ENCODE results near the gene TTI1.
A peak's percentile ranks its signal among the peaks of the same experiment; 100 is the strongest.
"Not testable (repeated sequence)": the region's sequence is repeated elsewhere in the genome, so short reads cannot be mapped to it uniquely, and the experiment has no call there.

The TTI1 gene

DNA sequence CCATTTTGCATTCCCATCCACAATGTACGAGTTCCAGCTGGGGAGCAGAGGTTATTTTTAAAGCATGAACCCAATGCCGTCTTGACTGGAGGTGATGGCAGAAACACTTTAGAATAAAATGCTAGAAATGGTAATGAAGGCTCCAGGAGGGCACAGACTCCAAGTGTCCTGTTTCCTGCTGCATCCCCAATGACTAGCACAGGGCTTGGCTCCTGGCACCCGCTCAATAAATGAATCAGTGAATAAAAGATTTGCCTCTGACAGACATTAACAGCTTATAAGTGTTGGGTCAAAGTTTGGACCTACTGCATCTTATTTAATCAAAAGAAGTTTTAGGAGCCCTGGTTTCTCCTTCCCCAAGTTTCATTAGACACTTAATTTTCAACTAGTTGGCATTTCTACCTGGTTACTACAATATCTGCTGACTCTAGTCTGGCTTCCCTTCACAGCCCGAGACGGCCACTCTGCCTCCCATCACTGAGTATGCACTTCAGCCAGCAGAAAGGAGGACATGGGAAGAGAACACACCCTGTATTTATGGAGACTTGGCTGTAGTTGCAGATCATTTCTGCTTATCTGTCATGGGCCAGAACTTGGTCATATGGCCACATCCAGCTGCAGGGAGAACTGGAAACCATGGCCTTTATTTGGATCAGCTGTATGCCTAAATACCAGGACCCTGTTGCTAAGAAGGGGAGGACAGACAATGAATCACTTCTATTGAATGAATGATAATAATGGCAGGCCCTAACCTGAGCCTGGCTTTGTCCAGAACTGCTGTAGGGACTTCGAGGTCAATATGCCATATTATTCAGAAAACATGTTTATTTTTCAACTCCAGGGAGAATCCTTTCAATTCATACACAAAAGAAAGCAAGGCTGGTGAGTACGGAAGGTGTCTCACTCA, 63.1 kb downstream of the TTI1 start:
- in situ Hi-C loops (cut with HindIII; ENCODE audit: low sequenced_read_pairs), result no loop called here
- DNase-seq (ENCODE audit: low read depth, low spot score), result no peak
- TF ChIP-seq, protein P1, sequence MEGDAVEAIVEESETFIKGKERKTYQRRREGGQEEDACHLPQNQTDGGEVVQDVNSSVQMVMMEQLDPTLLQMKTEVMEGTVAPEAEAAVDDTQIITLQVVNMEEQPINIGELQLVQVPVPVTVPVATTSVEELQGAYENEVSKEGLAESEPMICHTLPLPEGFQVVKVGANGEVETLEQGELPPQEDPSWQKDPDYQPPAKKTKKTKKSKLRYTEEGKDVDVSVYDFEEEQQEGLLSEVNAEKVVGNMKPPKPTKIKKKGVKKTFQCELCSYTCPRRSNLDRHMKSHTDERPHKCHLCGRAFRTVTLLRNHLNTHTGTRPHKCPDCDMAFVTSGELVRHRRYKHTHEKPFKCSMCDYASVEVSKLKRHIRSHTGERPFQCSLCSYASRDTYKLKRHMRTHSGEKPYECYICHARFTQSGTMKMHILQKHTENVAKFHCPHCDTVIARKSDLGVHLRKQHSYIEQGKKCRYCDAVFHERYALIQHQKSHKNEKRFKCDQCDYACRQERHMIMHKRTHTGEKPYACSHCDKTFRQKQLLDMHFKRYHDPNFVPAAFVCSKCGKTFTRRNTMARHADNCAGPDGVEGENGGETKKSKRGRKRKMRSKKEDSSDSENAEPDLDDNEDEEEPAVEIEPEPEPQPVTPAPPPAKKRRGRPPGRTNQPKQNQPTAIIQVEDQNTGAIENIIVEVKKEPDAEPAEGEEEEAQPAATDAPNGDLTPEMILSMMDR (IDR thresholded peaks at IDR 0.05; ENCODE audit: low read depth, low read length), result no peak
- H3K4me3 ChIP-seq (ENCODE audit: low read depth, low read length), result no peak overlapping the region

DNA sequence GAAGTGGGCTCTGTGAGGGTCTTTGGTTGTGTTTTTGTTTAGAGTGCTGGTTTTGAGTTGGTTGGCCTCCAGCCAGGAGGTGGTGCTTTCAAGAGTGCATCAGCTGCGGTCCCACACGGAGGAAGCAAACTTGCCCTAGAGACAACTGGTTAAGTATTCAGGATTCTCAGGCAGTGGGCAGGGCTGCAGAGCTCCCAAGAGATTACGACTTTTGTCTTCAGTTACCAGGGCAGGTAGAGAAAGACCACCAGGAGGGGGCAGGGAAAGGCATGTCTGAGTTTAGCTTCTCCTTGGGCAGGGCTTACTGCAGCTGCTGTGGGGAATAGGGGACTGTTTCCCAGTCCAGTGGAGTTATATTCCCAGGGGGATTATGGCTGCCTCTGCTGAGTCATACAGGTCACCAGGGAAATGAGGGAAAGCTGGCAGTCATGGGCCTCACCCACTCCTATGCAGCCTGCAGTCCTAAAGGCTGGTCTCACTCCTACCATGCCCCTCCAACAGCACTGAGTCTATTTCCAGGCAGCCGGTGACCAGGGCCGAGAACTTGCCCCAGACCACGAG, 64.3 kb downstream of the TTI1 start:
- no peak overlapping the region for H3K4me3 ChIP-seq (ENCODE audit: low read depth, low read length)
- no peak for DNase-seq (ENCODE audit: low read depth, low spot score)
- TF ChIP-seq, protein P1 (IDR thresholded peaks at IDR 0.05; ENCODE audit: low read depth, low read length), result no peak
- in situ Hi-C loops (cut with HindIII; ENCODE audit: low sequenced_read_pairs), result no loop called here

DNA sequence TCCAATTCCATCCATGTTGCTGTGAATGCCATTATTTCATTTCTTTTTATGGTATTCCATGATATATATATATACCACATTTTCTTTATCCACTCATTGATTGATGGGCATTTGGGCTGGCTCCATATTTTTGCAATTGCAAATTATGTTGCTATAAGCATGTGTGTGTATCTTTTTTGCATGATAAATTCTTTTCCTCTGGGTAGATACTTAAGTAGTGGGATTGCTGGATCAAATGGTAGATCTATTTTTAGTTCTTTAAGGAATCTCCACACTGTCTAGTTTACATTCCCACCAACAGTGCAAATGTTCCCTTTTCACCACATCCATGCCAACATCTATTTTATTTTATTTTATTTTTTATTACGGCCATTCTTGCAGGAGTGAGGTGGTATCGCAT, 69.8 kb downstream of the TTI1 start:
- in situ Hi-C loops (cut with HindIII; ENCODE audit: low sequenced_read_pairs); H3K4me3 ChIP-seq (ENCODE audit: low read depth, low read length); DNase-seq (ENCODE audit: low read depth, low spot score): not testable (repeated sequence)

DNA sequence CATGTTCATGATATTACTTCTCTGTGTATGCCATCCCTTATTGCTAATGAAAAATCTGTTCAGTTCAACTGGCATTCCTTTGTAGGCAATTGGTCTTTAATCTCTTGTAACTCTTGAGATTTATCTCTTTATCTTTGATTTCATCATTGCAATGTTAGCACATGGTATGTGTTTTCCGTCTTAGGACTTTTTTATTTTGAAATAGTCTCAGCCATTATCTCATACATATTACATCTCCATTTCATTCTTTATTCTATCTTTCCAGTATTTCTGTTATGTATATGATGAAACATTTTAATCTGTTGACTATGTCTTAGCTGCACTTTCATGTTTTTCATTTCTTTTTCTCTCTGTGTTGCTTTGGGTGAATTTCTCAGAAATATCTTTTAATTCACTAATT, 72.2 kb downstream of the TTI1 start:
- in situ Hi-C loops (cut with HindIII; ENCODE audit: low sequenced_read_pairs), result no loop called here
- TF ChIP-seq, protein P1 (IDR thresholded peaks at IDR 0.05; ENCODE audit: low read depth, low read length), result no peak
- DNase-seq (ENCODE audit: low read depth, low spot score), result no peak
- no peak overlapping the region for H3K4me3 ChIP-seq (ENCODE audit: low read depth, low read length)

DNA sequence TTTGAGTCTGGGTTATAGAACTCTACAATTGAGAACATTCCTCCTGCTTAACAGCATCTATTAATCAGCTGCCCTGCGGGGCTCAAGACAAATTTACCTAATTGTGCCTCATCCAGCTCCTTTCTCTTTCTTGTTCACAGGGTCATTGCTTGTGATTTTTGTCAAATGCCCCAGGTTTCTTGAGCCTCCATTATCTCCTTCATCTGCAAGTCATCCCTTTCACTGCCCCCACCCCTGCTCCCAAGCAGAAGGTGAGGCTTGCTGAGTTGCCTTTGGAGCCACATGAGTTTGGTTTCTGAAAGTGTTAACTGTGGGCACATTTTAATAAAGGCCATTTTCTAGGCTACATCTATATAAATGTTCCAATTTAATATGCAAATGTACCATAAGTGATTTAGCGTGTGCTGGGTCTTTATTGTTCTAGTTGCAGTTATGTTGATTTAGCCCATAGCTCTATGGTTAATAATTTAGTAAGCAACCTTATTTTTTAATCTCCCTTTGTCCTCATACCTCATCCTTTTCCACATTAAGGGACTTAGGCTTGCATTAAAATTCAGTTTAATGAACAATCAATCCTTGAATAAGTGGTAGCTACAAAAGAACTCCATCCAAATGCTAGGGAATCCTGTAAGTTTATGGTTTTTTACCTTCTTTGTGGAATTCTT, 74.3 kb downstream of the TTI1 start:
- TF ChIP-seq, protein P1 (IDR thresholded peaks at IDR 0.05; ENCODE audit: low read depth, low read length), result no peak
- DNase-seq (ENCODE audit: low read depth, low spot score), result no peak
- in situ Hi-C loops (cut with HindIII; ENCODE audit: low sequenced_read_pairs), result no loop called here
- no peak overlapping the region for H3K4me3 ChIP-seq (ENCODE audit: low read depth, low read length)

DNA sequence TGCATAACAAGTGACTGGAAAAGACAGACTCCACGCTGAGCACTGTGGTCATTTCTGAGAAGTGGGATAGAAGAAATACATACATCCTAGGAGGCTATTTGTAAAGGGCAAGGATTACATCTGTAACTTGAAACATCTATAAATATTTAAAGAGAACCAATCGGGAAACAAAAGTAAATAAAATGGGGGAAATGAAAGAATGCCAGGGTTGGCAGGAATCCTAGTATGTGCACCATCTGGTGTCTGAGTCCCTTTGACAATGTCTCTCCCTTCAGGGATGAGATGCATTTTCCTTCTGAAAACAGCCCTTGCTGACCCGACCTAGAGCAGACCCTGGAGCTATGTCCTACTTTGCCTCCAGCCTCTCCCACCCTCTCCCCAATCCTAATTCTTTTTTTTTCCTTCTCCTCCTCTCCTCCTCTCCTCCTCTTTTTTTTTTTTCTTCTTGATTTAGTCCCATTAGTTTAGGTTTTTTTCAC, 77.1 kb downstream of the TTI1 start:
- no peak overlapping the region for H3K4me3 ChIP-seq (ENCODE audit: low read depth, low read length)
- in situ Hi-C loops (cut with HindIII; ENCODE audit: low sequenced_read_pairs), result no loop called here
- DNase-seq (ENCODE audit: low read depth, low spot score), result peak; percentile 20
- TF ChIP-seq, protein P1 (IDR thresholded peaks at IDR 0.05; ENCODE audit: low read depth, low read length), result no peak
